OCI-LY3 (cell line): Measurements from ENCODE around the gene LRRC4C.

Source experiments
- CTCF ChIP-seq: fragments of 200-600, 300-600 bp; sonication (generic); IDR thresholded peaks from 2 replicates; pipeline ENCODE4 v1.5.1; 2014; ENCODE audit warnings: antibody characterized with exemption, low read length, low read depth
- EZH2phosphoT487 ChIP-seq: fragments of 200-600 bp; shearing (Covaris generic); IDR thresholded peaks from 2 replicates; pipeline ENCODE4 v1.6.1; 2018; ENCODE audit warnings: antibody characterized with exemption, mixed run types, low read depth

- TF ChIP-seq CTCF: no peak
- TF ChIP-seq EZH2phosphoT487: no peak
These were observed 213.1 kb downstream of the LRRC4C start for GRCh38 chr11:41246399-41246745.
